ENCODE measurements around the gene ZNF70.

- no peak for TF ChIP-seq POLR2A (IDR thresholded peaks at IDR 0.05)
- TF ChIP-seq, protein P1, sequence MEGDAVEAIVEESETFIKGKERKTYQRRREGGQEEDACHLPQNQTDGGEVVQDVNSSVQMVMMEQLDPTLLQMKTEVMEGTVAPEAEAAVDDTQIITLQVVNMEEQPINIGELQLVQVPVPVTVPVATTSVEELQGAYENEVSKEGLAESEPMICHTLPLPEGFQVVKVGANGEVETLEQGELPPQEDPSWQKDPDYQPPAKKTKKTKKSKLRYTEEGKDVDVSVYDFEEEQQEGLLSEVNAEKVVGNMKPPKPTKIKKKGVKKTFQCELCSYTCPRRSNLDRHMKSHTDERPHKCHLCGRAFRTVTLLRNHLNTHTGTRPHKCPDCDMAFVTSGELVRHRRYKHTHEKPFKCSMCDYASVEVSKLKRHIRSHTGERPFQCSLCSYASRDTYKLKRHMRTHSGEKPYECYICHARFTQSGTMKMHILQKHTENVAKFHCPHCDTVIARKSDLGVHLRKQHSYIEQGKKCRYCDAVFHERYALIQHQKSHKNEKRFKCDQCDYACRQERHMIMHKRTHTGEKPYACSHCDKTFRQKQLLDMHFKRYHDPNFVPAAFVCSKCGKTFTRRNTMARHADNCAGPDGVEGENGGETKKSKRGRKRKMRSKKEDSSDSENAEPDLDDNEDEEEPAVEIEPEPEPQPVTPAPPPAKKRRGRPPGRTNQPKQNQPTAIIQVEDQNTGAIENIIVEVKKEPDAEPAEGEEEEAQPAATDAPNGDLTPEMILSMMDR (IDR thresholded peaks at IDR 0.05): no peak
Observed at GRCh38 chr22:23722160-23722559, 28.8 kb downstream of the ZNF70 start.

Measured in adrenal gland (tissue), 5 donors.